ENCODE data around the gene ZBTB21. TPM values are rescaled to one million over a fixed set of nuclear protein-coding genes. Genes with fewer than 3 reads are reported as not detected.
"Not testable (repeated sequence)": the region's sequence is repeated elsewhere in the genome, so short reads cannot be mapped to it uniquely, and the experiment has no call there.

Gene ZBTB21
- total RNA-seq, 1 donor from 2014 or later, result 20.9 TPM

DNA sequence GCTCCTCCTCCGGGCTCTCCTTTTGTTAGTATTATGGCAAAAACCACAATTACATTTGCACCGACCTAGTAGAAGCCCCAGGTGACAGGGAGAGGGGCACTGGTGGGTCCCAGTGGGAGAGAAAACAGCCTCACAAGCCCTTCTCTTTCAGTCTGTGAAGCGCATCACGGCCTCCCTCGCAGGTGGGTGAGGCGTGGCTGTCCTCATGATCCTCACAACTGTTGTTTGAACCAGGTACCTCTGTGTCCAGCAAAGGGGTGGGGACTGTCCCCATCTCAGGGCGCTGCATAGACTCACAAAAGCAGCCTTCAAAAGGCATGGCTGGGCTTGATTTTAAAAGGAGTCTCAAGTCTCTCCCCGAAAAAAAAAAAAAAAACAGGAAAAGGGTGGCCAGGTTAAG, 48.4 kb downstream of the ZBTB21 start:
- no peaks in the 10 kb centered on the region for H3K36me3 Mint-ChIP-seq (ENCODE audit: unreplicated experiment)

GRCh38 chr21:41961282-41961701, 48.9 kb downstream of the ZBTB21 start:
- TF ChIP-seq CTCF (IDR thresholded peaks at IDR 0.05), result no peak
- H3K4me1 Mint-ChIP-seq (ENCODE audit: unreplicated experiment), result peaks cover 29% of the 10 kb centered on the region
- no peaks in the 10 kb centered on the region for H3K36me3 Mint-ChIP-seq (ENCODE audit: unreplicated experiment)
- H3K27ac Mint-ChIP-seq (ENCODE audit: unreplicated experiment), result no peak overlapping the region
- no peak overlapping the region for H3K4me3 Mint-ChIP-seq (ENCODE audit: unreplicated experiment)
- no peak for DNase-seq (ENCODE audit: extremely low spot score, unreplicated experiment)
- H3K27me3 Mint-ChIP-seq (ENCODE audit: unreplicated experiment), result no peaks in the 10 kb centered on the region
- H3K9me3 Mint-ChIP-seq (ENCODE audit: unreplicated experiment), result no peaks in the 10 kb centered on the region

More for the DNA sequence above, 48.4 kb downstream of the ZBTB21 start:
- Mint-ChIP-seq H3K9me3 (ENCODE audit: unreplicated experiment) (no peaks in the 10 kb centered on the region), H3K27ac (ENCODE audit: unreplicated experiment) (no peak overlapping the region), H3K27me3 (ENCODE audit: unreplicated experiment) (no peaks in the 10 kb centered on the region), H3K4me1 (ENCODE audit: unreplicated experiment) (peaks cover 29% of the 10 kb centered on the region), H3K4me3 (ENCODE audit: unreplicated experiment) (no peak overlapping the region)
- no peak for TF ChIP-seq CTCF (IDR thresholded peaks at IDR 0.05)
- DNase-seq (ENCODE audit: extremely low spot score, unreplicated experiment), result no peak

DNA sequence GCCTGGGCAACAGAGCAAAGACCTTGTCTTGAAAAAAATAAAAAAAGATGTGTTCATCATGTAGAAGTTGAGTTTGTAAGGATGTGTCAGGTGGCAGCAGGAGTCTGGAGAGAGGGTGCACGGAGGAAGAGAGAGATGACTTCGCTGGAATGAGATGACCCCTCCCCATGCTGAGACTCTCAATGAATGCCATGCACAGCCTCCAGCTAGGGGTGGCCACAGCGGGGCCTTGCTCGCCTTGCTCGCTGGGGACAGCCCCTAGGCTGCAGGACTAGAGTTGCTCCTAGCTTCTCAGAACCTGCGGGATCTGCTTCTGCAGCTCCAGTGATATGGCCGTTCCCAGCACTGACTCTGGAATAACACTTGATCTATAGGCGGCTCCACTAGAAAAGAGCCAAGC, 49.8 kb downstream of the ZBTB21 start:
- no peak for DNase-seq (ENCODE audit: extremely low spot score, unreplicated experiment)
- H3K4me1 Mint-ChIP-seq (ENCODE audit: unreplicated experiment), result peaks cover 27% of the 10 kb centered on the region
- H3K27ac Mint-ChIP-seq (ENCODE audit: unreplicated experiment), result no peak overlapping the region
- no peaks in the 10 kb centered on the region for H3K36me3 Mint-ChIP-seq (ENCODE audit: unreplicated experiment)
- H3K27me3 Mint-ChIP-seq (ENCODE audit: unreplicated experiment), result no peaks in the 10 kb centered on the region
- no peak overlapping the region for H3K4me3 Mint-ChIP-seq (ENCODE audit: unreplicated experiment)
- no peak for TF ChIP-seq CTCF (IDR thresholded peaks at IDR 0.05)
- no peaks in the 10 kb centered on the region for H3K9me3 Mint-ChIP-seq (ENCODE audit: unreplicated experiment)

GRCh38 chr21:41959697-41960096, 50.5 kb downstream of the ZBTB21 start:
- H3K4me3 Mint-ChIP-seq (ENCODE audit: unreplicated experiment); DNase-seq (ENCODE audit: extremely low spot score, unreplicated experiment); H3K27ac Mint-ChIP-seq (ENCODE audit: unreplicated experiment); H3K9me3 Mint-ChIP-seq (ENCODE audit: unreplicated experiment); H3K27me3 Mint-ChIP-seq (ENCODE audit: unreplicated experiment); H3K36me3 Mint-ChIP-seq (ENCODE audit: unreplicated experiment): not testable (repeated sequence)
- H3K4me1 Mint-ChIP-seq (ENCODE audit: unreplicated experiment), result peaks cover 27% of the 10 kb centered on the region

DNA sequence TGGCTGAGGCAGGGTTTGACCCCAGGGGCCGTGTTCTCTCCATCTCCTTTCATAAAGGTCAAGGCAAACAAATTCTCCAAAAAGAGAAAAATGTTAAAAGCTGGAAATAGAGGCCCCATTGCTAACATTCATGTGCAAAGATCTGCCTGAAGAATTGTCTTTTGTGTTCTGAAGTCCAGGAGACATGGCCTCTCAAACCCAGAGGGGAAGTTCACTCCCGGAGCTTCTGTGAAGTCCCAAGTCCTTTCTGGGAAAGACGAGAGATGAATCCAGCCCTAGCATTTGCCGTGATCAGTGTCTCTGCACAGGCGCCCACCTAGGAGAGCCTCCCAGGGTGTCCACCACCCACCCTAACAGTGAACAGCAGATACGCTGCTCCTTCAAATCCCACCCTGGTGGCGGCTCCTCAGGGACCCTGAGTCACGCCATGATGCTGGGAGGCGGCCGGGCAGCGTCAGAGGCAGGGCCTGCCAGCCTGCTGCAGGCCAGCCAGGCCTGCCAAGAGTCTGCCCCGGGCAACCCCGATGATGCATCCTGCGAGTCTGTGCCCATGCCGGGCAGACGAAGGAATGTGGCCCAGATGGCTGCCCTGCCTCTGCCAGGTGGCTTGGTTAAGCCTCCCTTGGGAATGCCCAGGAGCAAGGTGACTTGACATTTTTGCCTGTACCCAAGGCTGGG, 51.1 kb downstream of the ZBTB21 start:
- Mint-ChIP-seq H3K36me3 (ENCODE audit: unreplicated experiment) (no peaks in the 10 kb centered on the region), H3K27me3 (ENCODE audit: unreplicated experiment) (no peaks in the 10 kb centered on the region), H3K4me3 (ENCODE audit: unreplicated experiment) (no peak overlapping the region), H3K27ac (ENCODE audit: unreplicated experiment) (no peak overlapping the region), H3K9me3 (ENCODE audit: unreplicated experiment) (no peaks in the 10 kb centered on the region), H3K4me1 (ENCODE audit: unreplicated experiment) (peaks cover 27% of the 10 kb centered on the region)
- no peak for TF ChIP-seq CTCF (IDR thresholded peaks at IDR 0.05)
- DNase-seq (ENCODE audit: extremely low spot score, unreplicated experiment), result no peak

All from osteocyte (in vitro differentiated cells).